ENCODE data around the gene GPRC5A.

Gene GPRC5A

GRCh38 chr12:12951504-12951903, 60.1 kb downstream of the GPRC5A start:
- DNase-seq (ENCODE audit: low read depth in 1 of 2, low spot score in 1 of 2), result no peak
- no peak overlapping the region for H3K4me3 ChIP-seq (replicated peaks; ENCODE audit: insufficient read depth, low read length)
- TF ChIP-seq SPI1 (IDR thresholded peaks at IDR 0.05; ENCODE audit: borderline replicate concordance, low read depth) (no peak), REST (IDR thresholded peaks at IDR 0.05; ENCODE audit: insufficient replicate concordance, low read depth) (no peak), CTCF (IDR thresholded peaks at IDR 0.05; ENCODE audit: insufficient read depth, low read length) (no peak), POLR2AphosphoS5 (IDR thresholded peaks at IDR 0.05; ENCODE audit: low read depth) (no peak), GABPA (IDR thresholded peaks at IDR 0.05; ENCODE audit: low read depth) (no peak)
- no peaks in the 10 kb centered on the region for H3K27me3 ChIP-seq (ENCODE audit: insufficient read depth, poor library complexity, severe bottlenecking)
- no peak overlapping the region for H3K27ac ChIP-seq (replicated peaks)

- Histone ChIP-seq H3K4me3 (replicated peaks; ENCODE audit: insufficient read depth, low read length) (no peak within 1 kb of the TSS), H3K27me3 (ENCODE audit: insufficient read depth, poor library complexity, severe bottlenecking) (no peaks in the 10 kb centered on the region), H3K27ac (replicated peaks) (no peak within 1 kb of the TSS)
- DNase-seq (ENCODE audit: low read depth in 1 of 2, low spot score in 1 of 2), result no peak
- no peak for TF ChIP-seq REST (IDR thresholded peaks at IDR 0.05; ENCODE audit: insufficient replicate concordance, low read depth)
- no peak for TF ChIP-seq POLR2AphosphoS5 (IDR thresholded peaks at IDR 0.05; ENCODE audit: low read depth)
- no peak for TF ChIP-seq CTCF (IDR thresholded peaks at IDR 0.05; ENCODE audit: insufficient read depth, low read length)
- TF ChIP-seq SPI1 (IDR thresholded peaks at IDR 0.05; ENCODE audit: borderline replicate concordance, low read depth), result no peak
- no peak for TF ChIP-seq GABPA (IDR thresholded peaks at IDR 0.05; ENCODE audit: low read depth)
These were observed 60.7 kb downstream of the GPRC5A start, which contains the start of gene GPRC5D for GRCh38 chr12:12952036-12952435. GPRC5D (minus strand) TSS chr12:12952170; CDS start chr12:12950384, 1,786 bp downstream.

- no peak for DNase-seq (ENCODE audit: low read depth in 1 of 2, low spot score in 1 of 2)
- Histone ChIP-seq H3K27me3 (ENCODE audit: insufficient read depth, poor library complexity, severe bottlenecking) (no peaks in the 10 kb centered on the region), H3K4me3 (replicated peaks; ENCODE audit: insufficient read depth, low read length) (no peak overlapping the region), H3K27ac (replicated peaks) (no peak overlapping the region)
- TF ChIP-seq REST (IDR thresholded peaks at IDR 0.05; ENCODE audit: insufficient replicate concordance, low read depth), result no peak
- no peak for TF ChIP-seq CTCF (IDR thresholded peaks at IDR 0.05; ENCODE audit: insufficient read depth, low read length)
- no peak for TF ChIP-seq SPI1 (IDR thresholded peaks at IDR 0.05; ENCODE audit: borderline replicate concordance, low read depth)
- TF ChIP-seq POLR2AphosphoS5 (IDR thresholded peaks at IDR 0.05; ENCODE audit: low read depth), result no peak
- TF ChIP-seq GABPA (IDR thresholded peaks at IDR 0.05; ENCODE audit: low read depth), result no peak
These were observed 63.0 kb downstream of the GPRC5A start for GRCh38 chr12:12954356-12954755.

Measured in HL-60 (cell line).